Measurements from ENCODE around the gene PARVA.

Gene PARVA

GRCh38 chr11:12430954-12431595, 53.7 kb downstream of the PARVA start:
- no peak for DNase-seq (ENCODE audit: low read depth in 2 of 2)

- DNase-seq (ENCODE audit: low read depth in 2 of 2), result no peak
These were observed 55.1 kb downstream of the PARVA start for GRCh38 chr11:12432507-12432906.

- no peak for DNase-seq (ENCODE audit: low read depth in 2 of 2)
These were observed 55.8 kb downstream of the PARVA start for GRCh38 chr11:12433121-12433520.

- DNase-seq (ENCODE audit: low read depth in 2 of 2), result no peak
These were observed 56.4 kb downstream of the PARVA start for GRCh38 chr11:12433571-12434324.

GRCh38 chr11:12434325-12434654, 56.9 kb downstream of the PARVA start:
- DNase-seq (ENCODE audit: low read depth in 2 of 2), result no peak

- no peak for DNase-seq (ENCODE audit: low read depth in 2 of 2)
These were observed 57.9 kb downstream of the PARVA start for GRCh38 chr11:12435264-12435663.

- DNase-seq (ENCODE audit: low read depth in 2 of 2), result no peak
These were observed 58.9 kb downstream of the PARVA start for GRCh38 chr11:12436266-12436665.

GRCh38 chr11:12438291-12438690, 60.9 kb downstream of the PARVA start:
- no peak for DNase-seq (ENCODE audit: low read depth in 2 of 2)

- DNase-seq (ENCODE audit: low read depth in 2 of 2), result no peak
These were observed 62.2 kb downstream of the PARVA start for GRCh38 chr11:12439615-12440014.

GRCh38 chr11:12440565-12440964, 63.2 kb downstream of the PARVA start:
- DNase-seq (ENCODE audit: low read depth in 2 of 2), result no peak

GRCh38 chr11:12441231-12441861, 64.0 kb downstream of the PARVA start:
- DNase-seq (ENCODE audit: low read depth in 2 of 2), result no peak

- no peak for DNase-seq (ENCODE audit: low read depth in 2 of 2)
These were observed 67.2 kb downstream of the PARVA start for GRCh38 chr11:12444601-12445000.

GRCh38 chr11:12445001-12445400, 67.6 kb downstream of the PARVA start:
- no peak for DNase-seq (ENCODE audit: low read depth in 2 of 2)

GRCh38 chr11:12446863-12447262, 69.5 kb downstream of the PARVA start:
- no peak for DNase-seq (ENCODE audit: low read depth in 2 of 2)

GRCh38 chr11:12448131-12448939, 71.0 kb downstream of the PARVA start:
- no peak for DNase-seq (ENCODE audit: low read depth in 2 of 2)

GRCh38 chr11:12449961-12450715, 72.8 kb downstream of the PARVA start:
- DNase-seq (ENCODE audit: low read depth in 2 of 2), result no peak

GRCh38 chr11:12451179-12451814, 73.9 kb downstream of the PARVA start:
- no peak for DNase-seq (ENCODE audit: low read depth in 2 of 2)

- no peak for DNase-seq (ENCODE audit: low read depth in 2 of 2)
These were observed 75.9 kb downstream of the PARVA start for GRCh38 chr11:12453243-12453642.

- no peak for DNase-seq (ENCODE audit: low read depth in 2 of 2)
These were observed 77.4 kb downstream of the PARVA start for GRCh38 chr11:12454782-12455181.

GRCh38 chr11:12455938-12456337, 78.6 kb downstream of the PARVA start:
- DNase-seq (ENCODE audit: low read depth in 2 of 2), result no peak
